H1 (cell line): ENCODE data around the gene STRIP2. TPM values are rescaled to one million over a fixed set of nuclear protein-coding genes. Genes with fewer than 3 reads are reported as not detected.

Experiments
- CTCF ChIA-PET: fragments of 300-600 bp; sonication (Branson Sonifier 250); formaldehyde crosslinking; loops from one replicate; lab custom pipeline; 2021; ENCODE audit not compliant: partially characterized antibody; lab: Charles Lee
- POLR2A ChIA-PET: fragments of 300-600 bp; sonication (Branson Sonifier 250); formaldehyde crosslinking; loops from one replicate; lab custom pipeline; 2021; ENCODE audit warnings: inconsistent platforms; ENCODE audit not compliant: partially characterized antibody; lab: Charles Lee
- DNase-seq, 2 experiments: peaks; one replicate each; pipeline versions ENCODE4 v3.0.0 to v3.0.0-alpha.2; 2010 to 2022; ENCODE audit warnings: low spot score in 2 of 2, low read depth in 1 of 2, mixed read lengths in 1 of 2
- FAIRE-seq: peaks from 2 replicates; lab custom pipeline; 2011; peaks lifted over from hg19 to GRCh38; lab: Jason Lieb, UNC
- H2AFZ ChIP-seq: 2 replicates; pipeline ENCODE4 v1.8.1; 2012; ENCODE audit warnings: low read length, inconsistent platforms
- H2AK5ac ChIP-seq: 2 replicates; pipeline ENCODE4 v1.6.1; 2013; ENCODE audit warnings: low read depth, low read length
- H2BK120ac ChIP-seq: replicated peaks from 2 replicates; pipeline ENCODE3; 2013; ENCODE audit warnings: low read depth, low read length, inconsistent platforms
- H2BK12ac ChIP-seq: 2 replicates; pipeline ENCODE4 v1.6.1; 2013; ENCODE audit warnings: low read depth, low read length
- H2BK15ac ChIP-seq: 2 replicates; pipeline ENCODE4 v1.6.1; 2013; ENCODE audit warnings: low read length
- H2BK20ac ChIP-seq: 2 replicates; pipeline ENCODE4 v1.6.1; 2013; ENCODE audit warnings: low read length
- H2BK5ac ChIP-seq: 2 replicates; pipeline ENCODE4 v1.6.1; 2013; ENCODE audit warnings: low read depth, low read length
- H3K14ac ChIP-seq: 2 replicates; pipeline ENCODE4 v1.6.1; 2013; ENCODE audit warnings: inconsistent platforms; ENCODE audit not compliant: insufficient read length
- H3K18ac ChIP-seq: 2 replicates; pipeline ENCODE4 v1.6.1; 2013; ENCODE audit warnings: low read length; ENCODE audit errors: extremely low read depth
- H3K23ac ChIP-seq: 2 replicates; pipeline ENCODE4 v1.6.1; 2013; ENCODE audit warnings: inconsistent platforms; ENCODE audit not compliant: insufficient read length
- H3K23me2 ChIP-seq: 2 replicates; pipeline ENCODE4 v1.6.1; 2013; ENCODE audit warnings: low read depth, low read length
- H3K27ac ChIP-seq: 2 replicates; pipeline ENCODE4 v1.6.1; 2011; ENCODE audit warnings: low read depth, low read length, inconsistent platforms
- H3K27me3 ChIP-seq, 4 experiments: replicated peaks in 1 of 4; 1 replicate in 1 of 4; 2 replicates in 3 of 4; pipeline versions ENCODE4 v1.6.1 to v1.8.1; 2011 to 2013; ENCODE audit warnings: low read length in 3 of 4, mild to moderate bottlenecking in 3 of 4, inconsistent platforms in 2 of 4, mixed read lengths in 2 of 4, moderate library complexity in 1 of 4; ENCODE audit not compliant: control insufficient read depth in 3 of 4, insufficient read depth in 3 of 4; ENCODE audit errors: extremely low read depth in 1 of 4
- H3K36me3 ChIP-seq, 4 experiments: 2 replicates each; pipeline versions ENCODE4 v1.6.1 to v1.8.1; 2011 to 2013; ENCODE audit warnings: mild to moderate bottlenecking in 4 of 4, low read length in 3 of 4, moderate library complexity in 2 of 4, control low read depth in 1 of 4, inconsistent platforms in 1 of 4; ENCODE audit not compliant: insufficient read depth in 4 of 4, control insufficient read depth in 2 of 4
- H3K4ac ChIP-seq: replicated peaks from 2 replicates; pipeline ENCODE3; 2013; ENCODE audit warnings: low read length, low read depth, mixed read lengths, inconsistent platforms; ENCODE audit not compliant: insufficient read length
- H3K4me1 ChIP-seq, 4 experiments: replicated peaks in 1 of 4; 1 replicate in 1 of 4; 2 replicates in 3 of 4; pipeline versions ENCODE4 v1.6.1 to v1.8.1; 2011 to 2013; ENCODE audit warnings: low read length in 3 of 4, inconsistent platforms in 2 of 4, mixed read lengths in 1 of 4; ENCODE audit not compliant: insufficient read depth in 4 of 4, control insufficient read depth in 3 of 4
- H3K4me2 ChIP-seq, 2 experiments: 2 replicates each; pipeline versions ENCODE4 v1.6.1 to v1.8.1; 2011 to 2013; ENCODE audit warnings: low read depth in 2 of 2, low read length in 2 of 2, control low read depth in 1 of 2, inconsistent platforms in 1 of 2, mild to moderate bottlenecking in 1 of 2; ENCODE audit not compliant: insufficient read depth in 1 of 2
- H3K4me3 ChIP-seq, 4 experiments: fragments of 200-600, 300-600 bp in 1 of 4; sonication (generic), shearing (Covaris generic), sonication (Bioruptor Twin) in 1 of 4; 2 replicates each; pipeline versions ENCODE4 v1.5.1 to v1.8.1; 2011 to 2016; ENCODE audit warnings: low read length in 4 of 4, low read depth in 3 of 4, control low read depth in 2 of 4, inconsistent platforms in 2 of 4, mild to moderate bottlenecking in 2 of 4, mixed read lengths in 1 of 4, moderate library complexity in 1 of 4; ENCODE audit not compliant: insufficient read depth in 2 of 4; ENCODE audit errors: extremely low read depth in 1 of 4
- H3K56ac ChIP-seq: replicated peaks from 2 replicates; pipeline ENCODE3; 2013; ENCODE audit warnings: low read depth, mild to moderate bottlenecking, mixed read lengths, low read length, inconsistent platforms; ENCODE audit not compliant: insufficient read length
- H3K79me1 ChIP-seq: 2 replicates; pipeline ENCODE4 v1.6.1; 2013; ENCODE audit warnings: low read depth, low read length, control low read depth
- H3K79me2 ChIP-seq, 2 experiments: 2 replicates each; pipeline versions ENCODE4 v1.6.1 to v1.8.1; 2012 to 2013; ENCODE audit warnings: low read length in 2 of 2, mild to moderate bottlenecking in 2 of 2, inconsistent platforms in 1 of 2; ENCODE audit not compliant: insufficient read depth in 2 of 2, control insufficient read depth in 1 of 2
- H3K9ac ChIP-seq, 4 experiments: replicated peaks in 1 of 4; 1 replicate in 1 of 4; 2 replicates in 3 of 4; pipeline versions ENCODE4 v1.6.1 to v1.8.1; 2011 to 2013; ENCODE audit warnings: low read depth in 3 of 4, low read length in 3 of 4, control low read depth in 2 of 4, mild to moderate bottlenecking in 2 of 4, moderate library complexity in 2 of 4, inconsistent platforms in 1 of 4; ENCODE audit errors: extremely low read depth in 1 of 4
- H3K9me3 ChIP-seq, 2 experiments: 2 replicates each; pipeline versions ENCODE4 v1.6.1 to v1.8.1; 2012 to 2013; ENCODE audit warnings: mild to moderate bottlenecking in 2 of 2, moderate library complexity in 2 of 2, control low read depth in 1 of 2, inconsistent platforms in 1 of 2, low read depth in 1 of 2, low read length in 1 of 2, mixed read lengths in 1 of 2; ENCODE audit not compliant: insufficient read depth in 2 of 2
- H4K20me1 ChIP-seq, 2 experiments: replicated peaks in 1 of 2; 2 replicates each; pipeline versions ENCODE3 to v1.8.1; 2011 to 2013; ENCODE audit warnings: inconsistent platforms in 2 of 2, low read length in 2 of 2, mild to moderate bottlenecking in 1 of 2; ENCODE audit not compliant: insufficient read depth in 2 of 2, control insufficient read depth in 1 of 2
- H4K5ac ChIP-seq: 2 replicates; pipeline ENCODE4 v1.6.1; 2013; ENCODE audit warnings: low read length, low read depth, mixed read lengths, inconsistent platforms; ENCODE audit not compliant: insufficient read length
- H4K8ac ChIP-seq: 2 replicates; pipeline ENCODE4 v1.8.0; 2013; ENCODE audit warnings: mild to moderate bottlenecking, moderate library complexity, low read length, inconsistent platforms; ENCODE audit not compliant: insufficient read depth; ENCODE audit errors: extremely low read depth
- H4K91ac ChIP-seq: replicated peaks from 2 replicates; pipeline ENCODE3; 2013; ENCODE audit warnings: low read length, mixed read lengths, inconsistent platforms; ENCODE audit not compliant: insufficient read length
- BACH1 ChIP-seq: IDR thresholded peaks from 2 replicates; pipeline ENCODE4 v1.6.1; 2012; ENCODE audit warnings: low read length, improper control_type of control experiment
- CREB1 ChIP-seq: IDR thresholded peaks from 2 replicates; pipeline ENCODE4 v1.6.1; 2012; ENCODE audit warnings: inconsistent platforms
- FOSL1 ChIP-seq: IDR thresholded peaks from 2 replicates; pipeline ENCODE4 v1.6.1; 2011; ENCODE audit warnings: mild to moderate bottlenecking, low read depth, low read length, moderate library complexity; ENCODE audit not compliant: insufficient read depth
- GABPA ChIP-seq: IDR thresholded peaks from 2 replicates; pipeline ENCODE4 v1.6.1; 2011; ENCODE audit warnings: mild to moderate bottlenecking, low read length, moderate library complexity, borderline replicate concordance; ENCODE audit not compliant: insufficient read depth
- POLR2A ChIP-seq, 2 experiments: IDR thresholded peaks; 1 replicate in 1 of 2; 2 replicates in 1 of 2; pipeline ENCODE4 v1.6.1; 2011; ENCODE audit warnings: low read depth in 2 of 2, low read length in 2 of 2, mild to moderate bottlenecking in 2 of 2; ENCODE audit errors: control extremely low read depth in 1 of 2
- RBBP5 ChIP-seq: IDR thresholded peaks from 2 replicates; pipeline ENCODE4 v1.7.1; 2012; ENCODE audit warnings: low read depth, mild to moderate bottlenecking, inconsistent platforms, low read length, moderate library complexity, borderline replicate concordance
- SAP30 ChIP-seq: fragments of 300-600 bp; sonication (generic); IDR thresholded peaks from 2 replicates; pipeline ENCODE4 v1.7.1; 2012; ENCODE audit warnings: low read length, moderate library complexity, mild to moderate bottlenecking, inconsistent platforms; ENCODE audit not compliant: insufficient read depth, insufficient replicate concordance
- SP4 ChIP-seq: IDR thresholded peaks from 2 replicates; pipeline ENCODE4 v1.6.1; 2012; ENCODE audit warnings: low read length, inconsistent platforms
- WGBS, 2 experiments: shearing (Covaris generic) in 1 of 2; methylation state at CpG; one replicate each; pipeline versions ENCODE4 v1.1.6 to v1.1.7; 2013 to 2015; ENCODE audit warnings: low lambda C conversion rate in 2 of 2, mixed read lengths in 2 of 2, inconsistent platforms in 1 of 2, low coverage in 1 of 2, missing lambda C conversion rate in 1 of 2; ENCODE audit not compliant: insufficient replicate concordance in 2 of 2, insufficient coverage in 1 of 2, insufficient read length in 1 of 2; ENCODE audit errors: extremely low coverage in 1 of 2, missing lambda C conversion rate in 1 of 2; 5-methylcytosine and 5-hydroxymethylcytosine counted together
- polyA plus RNA-seq, 7 experiments: library from polyadenylated mRNA; depleted of rRNA in 3 of 7; stranded (reverse) in 5 of 7; unstranded in 2 of 7; fragments of >200 nt in 5 of 7; fragments of 200-250 nt in 2 of 7; gene quantifications; 1 replicate in 5 of 7; 2 replicates in 1 of 7; 4 replicates in 1 of 7; pipeline versions ENCODE4 v1.2.1 to v1.2.3, GENCODE V29; 2011 to 2013; ENCODE audit warnings: missing spikeins in 2 of 7, mixed read lengths in 2 of 7
- total RNA-seq: library from RNA; stranded (reverse); fragmentation: NEBNext Ultra II Directional; extraction: Animal tissue kit (Norgen Biotek cat#: 25700); gene quantifications from 2 replicates; pipeline ENCODE4 v1.2.1, GENCODE V29; 2021

The STRIP2 gene
- total and polyA plus RNA-seq, 2 of the 8 experiments (the other 6 are each of a cell fraction or from before 2014, with no cell fraction given) = 5.3 to 8.2 TPM

GRCh38 chr7:129468547-129468946, 34.3 kb downstream of the STRIP2 start:
- Histone ChIP-seq H3K4ac (no peak overlapping the region), H3K4me2 (no peak overlapping the region), H3K79me2 (no peaks in the 10 kb centered on the region), H4K91ac (no peak overlapping the region), H3K18ac (no peak overlapping the region), H3K56ac (no peak overlapping the region), H3K9me3 (no peaks in the 10 kb centered on the region), H3K27ac (no peak overlapping the region), H3K27me3 (no peaks in the 10 kb centered on the region), H2BK5ac (no peak overlapping the region), H2BK20ac (no peak overlapping the region), H3K4me3 (no peak overlapping the region), H2AFZ (no peak overlapping the region), H3K23ac (no peak overlapping the region), H3K36me3 (peaks cover 3 to 31% (median 18%) of the 10 kb centered on the region in 4 experiments; a peak in 6 of 8 replicates), H4K20me1 (no peaks in the 10 kb centered on the region), H3K4me1 (peaks cover 0 to 8% (median 6%) of the 10 kb centered on the region in 4 experiments; a peak in 4 of 7 replicates), H4K5ac (no peak overlapping the region), H3K79me1 (no peaks in the 10 kb centered on the region), H2BK12ac (no peak overlapping the region), H3K14ac (no peak overlapping the region), H4K8ac (no peak overlapping the region), H2AK5ac (no peak overlapping the region), H2BK15ac (no peak overlapping the region), H3K23me2 (no peaks in the 10 kb centered on the region), H3K9ac (no peak overlapping the region), H2BK120ac (no peak overlapping the region)
- 85% methylated on average over 4 of the region's 4 CpGs; no CpG with 5 or more reads in 1 of the 2 experiments for WGBS, 2 experiments
- no peak for FAIRE-seq
- TF ChIP-seq CREB1 (no peak), POLR2A (IDR thresholded peaks at IDR 0.05; ENCODE audit: control extremely low read depth in 1 of 2, low read depth in 2 of 2, low read length in 2 of 2) (no peak), RBBP5 (no peak), BACH1 (no peak), SP4 (no peak), FOSL1 (no peak), GABPA (no peak), SAP30 (no peak)
- DNase-seq = no peak
- POLR2A ChIA-PET = no interaction called here
- CTCF ChIA-PET = interaction anchor here (1.0 to 7.8 kb wide), 9 partner anchors 15 to 250 kb away, joined by 3 to 87 read pairs (median 23); no protein-coding TSS in a partner anchor
